ENCODE results near the gene HMGN3. TPM values are rescaled to one million over a fixed set of nuclear protein-coding genes. Genes with fewer than 3 reads are reported as not detected.

The HMGN3 gene
- total and polyA plus RNA-seq, 2 experiments from 2014 or later, result 240 to 570 TPM

DNA sequence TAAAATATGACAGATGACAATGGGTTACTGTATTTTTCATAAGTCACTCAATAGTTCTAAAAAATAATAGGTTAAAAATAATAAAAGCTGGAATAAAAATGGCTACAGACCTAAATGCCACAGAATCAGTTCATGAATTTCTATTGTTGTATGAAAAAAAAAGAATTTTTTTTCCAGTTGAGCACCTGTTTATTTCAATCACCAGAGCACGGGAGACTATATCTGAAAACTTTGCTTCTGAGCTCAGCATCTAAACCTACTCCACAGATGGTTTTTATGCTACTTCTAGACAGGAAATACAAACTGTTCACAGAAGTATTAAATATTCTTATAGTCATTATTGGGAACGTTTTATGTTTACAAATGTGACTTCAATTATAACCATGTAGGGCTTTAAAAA is 50.4 kb downstream of the HMGN3 start:
- H3K36me3 ChIP-seq, result no peaks in the 10 kb centered on the region
- no peak for TF ChIP-seq CTCF (IDR thresholded peaks at IDR 0.05; ENCODE audit: low read depth, low read length)
- H3K4me3 ChIP-seq, result no peak overlapping the region
- H3K27me3 ChIP-seq, result no peaks in the 10 kb centered on the region
- DNase-seq (ENCODE audit: low read depth in 1 of 2, low spot score in 1 of 2), result no peak
- no peaks in the 10 kb centered on the region for H3K9me3 ChIP-seq (ENCODE audit: low read depth)
- no peaks in the 10 kb centered on the region for H3K4me1 ChIP-seq (ENCODE audit: low read depth)
- no peak overlapping the region for H3K27ac ChIP-seq

- H3K9me3 ChIP-seq (ENCODE audit: low read depth), result no peaks in the 10 kb centered on the region
- H3K36me3 ChIP-seq, result no peaks in the 10 kb centered on the region
- no peak overlapping the region for H3K27ac ChIP-seq
- no peaks in the 10 kb centered on the region for H3K4me1 ChIP-seq (ENCODE audit: low read depth)
- H3K4me3 ChIP-seq, result no peak overlapping the region
- DNase-seq (ENCODE audit: low read depth in 1 of 2, low spot score in 1 of 2), result no peak
- H3K27me3 ChIP-seq, result no peaks in the 10 kb centered on the region
- TF ChIP-seq CTCF (IDR thresholded peaks at IDR 0.05; ENCODE audit: low read depth, low read length), result no peak
Observed at GRCh38 chr6:79180052-79180451, 54.4 kb downstream of the HMGN3 start.

GRCh38 chr6:79173378-79173777 is 61.1 kb downstream of the HMGN3 start:
- H3K9me3 ChIP-seq (ENCODE audit: low read depth), result no peaks in the 10 kb centered on the region
- H3K27ac ChIP-seq, result no peak overlapping the region
- H3K4me3 ChIP-seq, result no peak overlapping the region
- no peaks in the 10 kb centered on the region for H3K36me3 ChIP-seq
- H3K27me3 ChIP-seq, result no peaks in the 10 kb centered on the region
- no peak for TF ChIP-seq CTCF (IDR thresholded peaks at IDR 0.05; ENCODE audit: low read depth, low read length)
- no peak for DNase-seq (ENCODE audit: low read depth in 1 of 2, low spot score in 1 of 2)
- H3K4me1 ChIP-seq (ENCODE audit: low read depth), result no peaks in the 10 kb centered on the region

GRCh38 chr6:79170959-79171358 is 63.5 kb downstream of the HMGN3 start:
- Histone ChIP-seq H3K27me3 (no peaks in the 10 kb centered on the region), H3K36me3 (no peaks in the 10 kb centered on the region), H3K9me3 (ENCODE audit: low read depth) (no peaks in the 10 kb centered on the region), H3K4me3 (no peak overlapping the region), H3K27ac (no peak overlapping the region), H3K4me1 (ENCODE audit: low read depth) (no peaks in the 10 kb centered on the region)
- TF ChIP-seq CTCF (IDR thresholded peaks at IDR 0.05; ENCODE audit: low read depth, low read length), result no peak
- DNase-seq (ENCODE audit: low read depth in 1 of 2, low spot score in 1 of 2), result peak in 1 of 2 donors; percentile 64

- Histone ChIP-seq H3K9me3 (ENCODE audit: low read depth) (no peaks in the 10 kb centered on the region), H3K27ac (no peak overlapping the region), H3K27me3 (no peaks in the 10 kb centered on the region), H3K4me3 (no peak overlapping the region), H3K4me1 (ENCODE audit: low read depth) (no peaks in the 10 kb centered on the region), H3K36me3 (no peaks in the 10 kb centered on the region)
- no peak for TF ChIP-seq CTCF (IDR thresholded peaks at IDR 0.05; ENCODE audit: low read depth, low read length)
- DNase-seq (ENCODE audit: low read depth in 1 of 2, low spot score in 1 of 2), result no peak
Observed at GRCh38 chr6:79170431-79170830, 64.1 kb downstream of the HMGN3 start.

GRCh38 chr6:79168695-79168980 is 65.8 kb downstream of the HMGN3 start:
- DNase-seq (ENCODE audit: low read depth in 1 of 2, low spot score in 1 of 2), result no peak
- no peak overlapping the region for H3K27ac ChIP-seq
- TF ChIP-seq CTCF (IDR thresholded peaks at IDR 0.05; ENCODE audit: low read depth, low read length), result no peak
- no peaks in the 10 kb centered on the region for H3K27me3 ChIP-seq
- H3K4me1 ChIP-seq (ENCODE audit: low read depth), result no peaks in the 10 kb centered on the region
- H3K36me3 ChIP-seq, result no peaks in the 10 kb centered on the region
- no peak overlapping the region for H3K4me3 ChIP-seq
- H3K9me3 ChIP-seq (ENCODE audit: low read depth), result no peaks in the 10 kb centered on the region
